Endothelial cell of umbilical vein (primary cell): ENCODE data around the gene NFIA. TPM values are rescaled to one million over a fixed set of nuclear protein-coding genes. Genes with fewer than 3 reads are reported as not detected.

Source experiments
- BruUV-seq: library from RNA; stranded (reverse); fragments of 400-500 nt; replicated peaks from 2 replicates; lab custom pipeline; 2021; lab: Mats Ljungman, UMichigan
- CTCF ChIA-PET: fragments of 300-600, 350-600 bp; sonication (Branson Sonifier 250); formaldehyde crosslinking; loops from one replicate; lab custom pipeline; 2021; ENCODE audit warnings: antibody characterized with exemption, inconsistent platforms; lab: Charles Lee
- POLR2A ChIA-PET: fragments of 300-600, 350-600 bp; sonication (Branson Sonifier 250); formaldehyde crosslinking; loops from one replicate; lab custom pipeline; 2021; ENCODE audit warnings: antibody characterized with exemption, inconsistent platforms; lab: Charles Lee
- DNase-seq: peaks from one replicate; pipeline ENCODE4 v3.0.0-alpha.2; 2011; ENCODE audit warnings: low read depth, low spot score
- FAIRE-seq: peaks from 2 replicates; lab custom pipeline; 2011; peaks lifted over from hg19 to GRCh38; lab: Jason Lieb, UNC
- H2AFZ ChIP-seq: 2 replicates; pipeline ENCODE4 v1.6.0; 2012; ENCODE audit warnings: low read depth, low read length, control low read depth, inconsistent platforms
- H3K27ac ChIP-seq: 2 replicates; pipeline ENCODE4 v1.5.1; 2011; ENCODE audit warnings: low read depth, mild to moderate bottlenecking, control low read depth, low read length, moderate library complexity; ENCODE audit not compliant: insufficient read depth
- H3K27me3 ChIP-seq, 2 experiments: 2 replicates each; pipeline versions ENCODE4 v1.6.0 to v1.6.1; 2011; ENCODE audit warnings: low read length in 2 of 2, mixed read lengths in 1 of 2; ENCODE audit not compliant: control insufficient read depth in 2 of 2, insufficient read depth in 2 of 2
- H3K36me3 ChIP-seq, 2 experiments: 2 replicates in 1 of 2; 3 replicates in 1 of 2; pipeline ENCODE4 v1.5.1; 2011; ENCODE audit warnings: low read length in 2 of 2, mild to moderate bottlenecking in 1 of 2, moderate library complexity in 1 of 2; ENCODE audit not compliant: control insufficient read depth in 2 of 2, insufficient read depth in 2 of 2; ENCODE audit errors: extremely low read depth in 1 of 2
- H3K4me1 ChIP-seq: 3 replicates; pipeline ENCODE4 v1.5.1; 2011; ENCODE audit warnings: mild to moderate bottlenecking, low read length; ENCODE audit not compliant: control insufficient read depth, insufficient read depth; ENCODE audit errors: extremely low read depth
- H3K4me2 ChIP-seq: 2 replicates; pipeline ENCODE4 v1.6.1; 2011; ENCODE audit warnings: low read length, control low read depth, mixed read lengths; ENCODE audit not compliant: insufficient read depth
- H3K4me3 ChIP-seq, 3 experiments: fragments of 200-600 bp in 1 of 3; sonication (generic), shearing (Covaris generic) in 1 of 3; replicated peaks in 1 of 3; 2 replicates each; pipeline ENCODE4 v1.5.1; 2011 to 2016; ENCODE audit warnings: control low read depth in 3 of 3, low read length in 3 of 3, mild to moderate bottlenecking in 2 of 3, inconsistent platforms in 1 of 3, low read depth in 1 of 3, moderate library complexity in 1 of 3; ENCODE audit not compliant: insufficient read depth in 1 of 3
- H3K79me2 ChIP-seq: 2 replicates; pipeline ENCODE4 v1.6.0; 2012; ENCODE audit warnings: low read length, inconsistent platforms; ENCODE audit not compliant: control insufficient read depth, insufficient read depth
- H3K9ac ChIP-seq: replicated peaks from 2 replicates; pipeline ENCODE3; 2011; ENCODE audit warnings: low read length, control low read depth; ENCODE audit not compliant: insufficient read depth; ENCODE audit errors: extremely low read depth
- H3K9me1 ChIP-seq: replicated peaks from 3 replicates; pipeline ENCODE4 v1.6.0; 2011; ENCODE audit warnings: mild to moderate bottlenecking, low read length; ENCODE audit not compliant: control insufficient read depth, insufficient read depth; ENCODE audit errors: extremely low read depth
- H3K9me3 ChIP-seq: replicated peaks from 2 replicates; pipeline ENCODE4 v1.5.1; 2012; ENCODE audit warnings: low read length, inconsistent platforms; ENCODE audit not compliant: control insufficient read depth, insufficient read depth
- H4K20me1 ChIP-seq: replicated peaks from 2 replicates; pipeline ENCODE3; 2011; ENCODE audit warnings: mild to moderate bottlenecking, low read length; ENCODE audit not compliant: control insufficient read depth, insufficient read depth; ENCODE audit errors: extremely low read depth
- CTCF ChIP-seq, 2 donors: IDR thresholded peaks; 1 replicate in 1 of 2; 2 replicates in 1 of 2; pipeline ENCODE4 v1.5.1; 2011; ENCODE audit warnings: low read length in 2 of 2, mild to moderate bottlenecking in 2 of 2, moderate library complexity in 2 of 2, control low read depth in 1 of 2, inconsistent platforms in 1 of 2, low read depth in 1 of 2; ENCODE audit not compliant: insufficient read depth in 1 of 2; ENCODE audit errors: extremely low read depth in 1 of 2
- EZH2 ChIP-seq: IDR thresholded peaks from 2 replicates; pipeline ENCODE4 v1.6.1; 2012; ENCODE audit warnings: borderline replicate concordance, low read depth, mild to moderate bottlenecking, moderate library complexity, low read length, inconsistent platforms; ENCODE audit not compliant: severe bottlenecking
- FOS ChIP-seq: IDR thresholded peaks from 2 replicates; pipeline ENCODE4 v1.6.1; 2011; ENCODE audit warnings: mild to moderate bottlenecking, low read length, moderate library complexity, borderline replicate concordance; ENCODE audit not compliant: insufficient read depth
- GATA2 ChIP-seq: IDR thresholded peaks from 2 replicates; pipeline ENCODE4 v1.7.0; 2011; ENCODE audit warnings: low read depth, mild to moderate bottlenecking, moderate library complexity, mixed read lengths, low read length; ENCODE audit not compliant: insufficient read length, insufficient read depth
- JUN ChIP-seq: IDR thresholded peaks from 2 replicates; pipeline ENCODE4 v1.6.1; 2011; ENCODE audit warnings: borderline replicate concordance, low read depth; ENCODE audit not compliant: insufficient read length, insufficient read depth
- MAX ChIP-seq: IDR thresholded peaks from 2 replicates; pipeline ENCODE4 v1.6.1; 2011; ENCODE audit not compliant: insufficient read depth, insufficient read length
- MYC ChIP-seq: IDR thresholded peaks from one replicate; pipeline ENCODE4 v1.6.1; 2011; ENCODE audit warnings: mild to moderate bottlenecking, low read depth, low read length
- POLR2A ChIP-seq: IDR thresholded peaks from 2 replicates; pipeline ENCODE4 v1.6.1; 2012; ENCODE audit warnings: low read depth, mild to moderate bottlenecking, control low read depth, low read length
- POLR2AphosphoS5 ChIP-seq: IDR thresholded peaks from 2 replicates; pipeline ENCODE4 v1.6.1; 2012; ENCODE audit warnings: low read depth, mild to moderate bottlenecking, control low read depth, low read length, moderate library complexity; ENCODE audit not compliant: insufficient read depth
- dilution Hi-C: fragments of 300-500 bp; cut with MboI; formaldehyde crosslinking; loops from one replicate; pipeline ENCODE4 v1.15.0; 2019; ENCODE audit warnings: low sequenced_read_pairs; ENCODE audit not compliant: extremely low pct_ligation_motif_present
- intact Hi-C: fragments of 100-400 bp; cut with micrococcal nuclease; formaldehyde crosslinking; loops from one replicate; pipeline ENCODE4 v1.10.0; 2022
- polyA plus RNA-seq, 4 experiments: library from polyadenylated mRNA; depleted of rRNA in 3 of 4; stranded (reverse) in 3 of 4; unstranded in 1 of 4; fragments of >200 nt; gene quantifications; 2 replicates each; pipeline versions ENCODE4 v1.2.1 to v1.2.3, GENCODE V29; 2011 to 2012; ENCODE audit warnings: missing spikeins in 1 of 4
- total RNA-seq: library from RNA; stranded (reverse); gene quantifications from 2 replicates; pipeline ENCODE4 v1.2.3, GENCODE V29; 2021

The NFIA gene
- total and polyA plus RNA-seq, 2 donors (not counting 3 experiments of a cell fraction or from before 2014, with no cell fraction given): 25.5 to 47.0 TPM

GRCh38 chr1:61094677-61095469, 12.5 kb downstream of the NFIA start:
- CTCF ChIA-PET: interaction anchor here (0.8 to 1.7 kb wide), 9 partner anchors 9 to 46 kb away, joined by 3 to 5 read pairs (median 3); partner anchors contain the start of gene NFIA
- no peak overlapping the region for H3K9ac ChIP-seq
- H3K36me3 ChIP-seq: no peaks in the 10 kb centered on the region
- H3K79me2 ChIP-seq: peaks cover 58% of the 10 kb centered on the region
- H3K27me3 ChIP-seq: no peaks in the 10 kb centered on the region
- H3K4me3 ChIP-seq: no peak overlapping the region
- no peaks in the 10 kb centered on the region for H3K9me1 ChIP-seq
- FAIRE-seq (no peak), DNase-seq (peak; percentile 32)
- no TSS peak for BruUV-seq
- H4K20me1 ChIP-seq: peaks cover 2% of the 10 kb centered on the region
- no peak overlapping the region for H2AFZ ChIP-seq
- POLR2A ChIA-PET: no interaction called here
- TF ChIP-seq POLR2A (no peak), GATA2 (no peak), EZH2 (no peak), MYC (no peak), JUN (no peak), FOS (no peak), CTCF (IDR thresholded peaks at IDR 0.05; ENCODE audit: extremely low read depth in 1 of 2, insufficient read depth in 1 of 2, low read depth in 1 of 2, low read length in 2 of 2) (no peak), POLR2AphosphoS5 (no peak), MAX (no peak)
- peaks cover 7% of the 10 kb centered on the region for H3K4me1 ChIP-seq
- intact Hi-C loops (no loop called here), dilution Hi-C loops (no loop called here)
- peak overlapping the region; percentile 8 for H3K4me2 ChIP-seq
- no peak overlapping the region for H3K27ac ChIP-seq
- no peaks in the 10 kb centered on the region for H3K9me3 ChIP-seq
